Karpas-422 (cell line): ENCODE measurements around the gene TACO1. TPM values are rescaled to one million over a fixed set of nuclear protein-coding genes. Genes with fewer than 3 reads are reported as not detected.

Source experiments
- DNase-seq: peaks from one replicate; pipeline ENCODE4 v3.0.0-alpha.2; 2015
- H2AFZ ChIP-seq: fragments of 200-600 bp; sonication (generic); 2 replicates; pipeline ENCODE4 v1.6.1; 2014; ENCODE audit warnings: antibody characterized with exemption, low read length, mixed read lengths
- H3K27ac ChIP-seq: fragments of 200-600 bp; sonication (generic); 2 replicates; pipeline ENCODE4 v1.5.1; 2014; ENCODE audit warnings: mild to moderate bottlenecking, low read length, moderate library complexity
- H3K27me3 ChIP-seq: fragments of 200-600 bp; sonication (generic); 2 replicates; pipeline ENCODE4 v1.6.1; 2014; ENCODE audit warnings: low read length, mixed read lengths
- H3K36me3 ChIP-seq: fragments of 200-600 bp; sonication (generic); 2 replicates; pipeline ENCODE4 v1.6.1; 2014; ENCODE audit warnings: low read length, mixed read lengths; ENCODE audit not compliant: insufficient read depth
- H3K4me1 ChIP-seq: fragments of 200-600 bp; sonication (generic); 2 replicates; pipeline ENCODE4 v1.6.1; 2014; ENCODE audit warnings: mild to moderate bottlenecking, low read length, mixed read lengths
- H3K4me2 ChIP-seq: fragments of 200-600 bp; sonication (generic); 2 replicates; pipeline ENCODE4 v1.6.1; 2014; ENCODE audit warnings: low read length, low read depth, mild to moderate bottlenecking; ENCODE audit not compliant: poor library complexity, severe bottlenecking
- H3K4me3 ChIP-seq: fragments of 200-600 bp; sonication (generic); 2 replicates; pipeline ENCODE4 v1.5.1; 2014; ENCODE audit warnings: mild to moderate bottlenecking, antibody characterized with exemption, low read length, mixed read lengths
- H3K79me2 ChIP-seq: fragments of 200-600 bp; sonication (generic); 2 replicates; pipeline ENCODE4 v1.6.1; 2014; ENCODE audit warnings: mild to moderate bottlenecking, low read length, mixed read lengths
- H3K9ac ChIP-seq: fragments of 200-600 bp; sonication (generic); 2 replicates; pipeline ENCODE4 v1.6.0; 2014; ENCODE audit warnings: low read length
- H3K9me2 ChIP-seq: fragments of 200-600 bp; sonication (generic), shearing (Covaris generic); replicated peaks from 2 replicates; pipeline ENCODE4 v1.6.0; 2014; ENCODE audit warnings: mild to moderate bottlenecking, low read length, moderate library complexity; ENCODE audit not compliant: insufficient read depth
- H3K9me3 ChIP-seq: fragments of 300-700, 200-600 bp; sonication (generic); 2 replicates; pipeline ENCODE4 v1.6.1; 2014; ENCODE audit warnings: low read length, mixed read lengths
- H4K20me1 ChIP-seq: fragments of 200-600 bp; sonication (generic); 2 replicates; pipeline ENCODE4 v1.6.1; 2014; ENCODE audit warnings: mild to moderate bottlenecking, antibody characterized with exemption, low read length, low read depth; ENCODE audit not compliant: insufficient read depth
- total RNA-seq: library from RNA; depleted of rRNA; stranded (reverse); fragments of >200 nt; shearing (Covaris generic); gene quantifications from 2 replicates; pipeline ENCODE4 v1.2.3, GENCODE V29; 2014; ENCODE audit warnings: low replicate concordance

TACO1 gene
- total RNA-seq, 1 experiment from 2014 or later = 10.7 TPM

- Histone ChIP-seq H2AFZ (no peak overlapping the region), H3K4me1 (peaks cover 32% of the 10 kb centered on the region), H3K9me3 (no peaks in the 10 kb centered on the region), H3K9ac (peak overlapping the region; percentile 88), H3K27me3 (no peaks in the 10 kb centered on the region), H3K27ac (no peak overlapping the region), H3K36me3 (no peaks in the 10 kb centered on the region), H3K4me2 (peak overlapping the region; percentile 92), H3K9me2 (no peaks in the 10 kb centered on the region), H3K4me3 (peak overlapping the region; percentile 87), H3K79me2 (peaks cover 58% of the 10 kb centered on the region), H4K20me1 (peaks cover 11% of the 10 kb centered on the region; the same call in 1 of the 2 replicates)
- DNase-seq = no peak
Observed at GRCh38 chr17:63623786-63624530, 23.3 kb downstream of the TACO1 start.

DNA sequence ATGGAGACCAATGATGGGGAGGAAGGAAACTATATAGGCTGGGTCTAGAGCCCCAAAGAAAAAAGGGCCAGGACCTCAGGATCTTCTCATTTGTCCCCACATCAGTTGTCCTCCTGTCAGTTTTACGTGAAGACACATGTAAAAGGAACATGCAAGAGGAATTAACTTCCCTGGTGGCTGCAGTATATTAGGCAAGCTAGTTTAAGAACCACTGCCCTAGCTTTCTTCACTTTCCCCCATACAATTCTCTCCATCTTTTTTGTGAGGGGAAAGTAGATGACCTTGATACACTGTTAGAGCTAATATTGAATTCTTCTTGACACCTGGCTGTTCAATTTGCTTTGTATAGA, 23.8 kb downstream of the TACO1 start:
- H3K4me3 ChIP-seq = peak overlapping the region; percentile 87; the same call in 1 of the 2 replicates
- H3K9me3 ChIP-seq = no peaks in the 10 kb centered on the region
- H3K27ac ChIP-seq = no peak overlapping the region
- peak overlapping the region; percentile 88; the same call in 1 of the 2 replicates for H3K9ac ChIP-seq
- H3K4me1 ChIP-seq = peaks cover 32% of the 10 kb centered on the region
- peaks cover 11% of the 10 kb centered on the region; the same call in 1 of the 2 replicates for H4K20me1 ChIP-seq
- DNase-seq = no peak
- H2AFZ ChIP-seq = no peak overlapping the region
- no peaks in the 10 kb centered on the region for H3K36me3 ChIP-seq
- no peaks in the 10 kb centered on the region for H3K9me2 ChIP-seq
- peaks cover 63% of the 10 kb centered on the region for H3K79me2 ChIP-seq
- no peaks in the 10 kb centered on the region for H3K27me3 ChIP-seq
- peak overlapping the region; percentile 92 for H3K4me2 ChIP-seq

DNA sequence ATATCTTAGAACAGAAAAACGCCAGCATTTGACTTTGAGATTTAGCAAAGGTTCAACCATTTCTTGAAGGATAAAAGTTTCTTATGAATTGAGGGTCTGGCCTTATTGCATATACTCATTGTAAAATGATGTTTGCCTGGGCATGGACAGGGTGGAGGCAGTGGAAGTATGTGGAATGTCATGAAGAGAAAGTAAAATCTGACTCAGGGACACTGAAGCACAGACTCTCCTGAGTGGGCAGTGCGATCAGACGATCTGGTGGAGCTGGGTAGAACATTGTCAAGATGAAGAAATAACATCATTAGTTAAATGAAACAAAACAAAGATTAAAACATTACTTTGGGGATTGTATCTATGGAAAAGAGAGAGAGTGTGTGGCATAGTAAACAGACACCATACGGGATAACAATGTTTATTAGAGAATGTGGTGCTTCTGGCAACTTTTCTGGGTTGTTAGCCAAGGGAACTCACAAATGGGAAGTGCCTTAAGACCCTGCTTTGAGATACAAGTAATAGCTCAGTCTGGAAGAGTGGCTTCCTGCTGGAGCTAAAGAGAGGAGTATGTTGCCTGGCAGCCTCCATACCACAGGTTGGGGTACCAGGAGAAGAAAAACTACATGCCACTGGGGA, 26.0 kb downstream of the TACO1 start:
- Histone ChIP-seq H4K20me1 (peaks cover 11% of the 10 kb centered on the region; the same call in 1 of the 2 replicates), H3K27me3 (no peaks in the 10 kb centered on the region), H3K4me2 (no peak overlapping the region), H3K9ac (no peak overlapping the region), H3K27ac (no peak overlapping the region), H3K79me2 (peaks cover 82% of the 10 kb centered on the region), H3K36me3 (no peaks in the 10 kb centered on the region), H3K4me1 (peaks cover 25% of the 10 kb centered on the region), H3K4me3 (no peak overlapping the region), H2AFZ (no peak overlapping the region), H3K9me3 (no peaks in the 10 kb centered on the region), H3K9me2 (no peaks in the 10 kb centered on the region)
- no peak for DNase-seq

- H3K79me2 ChIP-seq = peaks cover 70% of the 10 kb centered on the region
- no peak overlapping the region for H3K27ac ChIP-seq
- no peak overlapping the region for H3K9ac ChIP-seq
- H4K20me1 ChIP-seq = no peaks in the 10 kb centered on the region
- no peak overlapping the region for H3K4me3 ChIP-seq
- H3K27me3 ChIP-seq = no peaks in the 10 kb centered on the region
- H3K9me2 ChIP-seq = no peaks in the 10 kb centered on the region
- peaks cover 10% of the 10 kb centered on the region for H3K4me1 ChIP-seq
- no peak for DNase-seq
- H3K36me3 ChIP-seq = no peaks in the 10 kb centered on the region
- no peaks in the 10 kb centered on the region for H3K9me3 ChIP-seq
- no peak overlapping the region for H2AFZ ChIP-seq
- H3K4me2 ChIP-seq = no peak overlapping the region
Observed at GRCh38 chr17:63629627-63630026, 28.9 kb downstream of the TACO1 start.

DNA sequence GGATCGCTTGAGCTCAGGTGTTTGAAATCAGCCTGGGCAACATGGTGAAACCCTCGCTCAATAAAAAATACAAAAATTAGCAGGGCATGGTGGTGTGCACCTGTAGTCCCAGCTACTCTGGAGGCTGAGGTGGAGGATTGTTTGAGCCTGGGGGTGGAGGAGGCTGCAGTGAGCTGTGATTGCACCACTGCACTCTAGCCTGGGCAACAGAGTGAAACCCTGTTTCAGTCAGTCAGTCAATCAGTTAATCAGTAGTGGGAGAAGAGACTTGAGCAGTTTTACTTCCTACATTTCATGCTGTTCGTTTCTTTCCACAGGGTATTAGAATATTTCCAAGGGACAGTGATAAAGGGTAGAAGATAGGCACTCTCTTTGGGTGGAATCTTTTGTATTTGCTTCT, 30.4 kb downstream of the TACO1 start:
- Histone ChIP-seq H3K4me2 (no peak overlapping the region), H4K20me1 (no peaks in the 10 kb centered on the region), H3K9me2 (no peaks in the 10 kb centered on the region), H3K79me2 (peaks cover 56% of the 10 kb centered on the region), H3K27ac (no peak overlapping the region), H2AFZ (no peak overlapping the region), H3K4me3 (no peak overlapping the region), H3K36me3 (peaks cover 5% of the 10 kb centered on the region; the same call in 1 of the 2 replicates), H3K4me1 (peaks cover 9% of the 10 kb centered on the region), H3K9ac (no peak overlapping the region), H3K9me3 (no peaks in the 10 kb centered on the region), H3K27me3 (no peaks in the 10 kb centered on the region)
- no peak for DNase-seq

DNA sequence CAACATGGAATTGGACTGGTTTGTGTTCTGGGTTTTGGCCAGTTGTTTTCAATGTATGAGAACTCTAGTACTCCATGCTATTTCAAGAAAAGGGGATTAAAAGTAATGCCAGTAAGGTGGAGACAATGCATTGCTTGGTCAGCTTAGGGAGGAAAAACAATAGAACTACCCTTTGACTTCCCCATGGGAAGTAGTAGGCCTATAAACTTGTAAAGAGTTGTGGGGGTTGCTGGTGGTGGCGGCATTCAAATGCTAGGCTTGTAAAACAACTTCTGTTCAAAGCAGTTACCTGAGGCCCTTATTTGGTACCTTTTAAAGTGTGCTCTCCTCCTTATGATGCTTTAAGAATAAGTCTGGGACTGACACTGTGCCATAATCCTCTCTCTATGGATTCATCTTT, 30.9 kb downstream of the TACO1 start:
- DNase-seq = no peak
- peaks cover 50% of the 10 kb centered on the region for H3K79me2 ChIP-seq
- H3K9me3 ChIP-seq = no peaks in the 10 kb centered on the region
- no peak overlapping the region for H2AFZ ChIP-seq
- H3K36me3 ChIP-seq = peaks cover 5% of the 10 kb centered on the region; the same call in 1 of the 2 replicates
- no peak overlapping the region for H3K27ac ChIP-seq
- no peaks in the 10 kb centered on the region for H3K27me3 ChIP-seq
- no peaks in the 10 kb centered on the region for H4K20me1 ChIP-seq
- H3K4me3 ChIP-seq = no peak overlapping the region
- H3K4me2 ChIP-seq = no peak overlapping the region
- peaks cover 9% of the 10 kb centered on the region for H3K4me1 ChIP-seq
- no peak overlapping the region for H3K9ac ChIP-seq
- H3K9me2 ChIP-seq = no peaks in the 10 kb centered on the region

- DNase-seq = no peak
- H3K27ac ChIP-seq = no peak overlapping the region
- H2AFZ ChIP-seq = no peak overlapping the region
- H3K79me2 ChIP-seq = peaks cover 32% of the 10 kb centered on the region
- H3K9me3 ChIP-seq = no peaks in the 10 kb centered on the region
- no peaks in the 10 kb centered on the region for H4K20me1 ChIP-seq
- H3K27me3 ChIP-seq = no peaks in the 10 kb centered on the region
- H3K4me1 ChIP-seq = peaks cover 9% of the 10 kb centered on the region
- no peak overlapping the region for H3K4me3 ChIP-seq
- no peak overlapping the region for H3K9ac ChIP-seq
- no peaks in the 10 kb centered on the region for H3K9me2 ChIP-seq
- H3K36me3 ChIP-seq = peaks cover 5% of the 10 kb centered on the region; the same call in 1 of the 2 replicates
- no peak overlapping the region for H3K4me2 ChIP-seq
Observed at GRCh38 chr17:63633742-63634141, 33.0 kb downstream of the TACO1 start.

- DNase-seq = no peak
- Histone ChIP-seq H4K20me1 (no peaks in the 10 kb centered on the region), H3K9me2 (no peaks in the 10 kb centered on the region), H3K27me3 (no peaks in the 10 kb centered on the region), H3K36me3 (peaks cover 5% of the 10 kb centered on the region; the same call in 1 of the 2 replicates), H3K79me2 (peaks cover 28% of the 10 kb centered on the region), H3K9me3 (no peaks in the 10 kb centered on the region), H3K4me3 (no peak overlapping the region), H2AFZ (no peak overlapping the region), H3K9ac (no peak overlapping the region), H3K27ac (no peak overlapping the region), H3K4me1 (peaks cover 9% of the 10 kb centered on the region), H3K4me2 (no peak overlapping the region)
Observed at GRCh38 chr17:63634163-63634562, 33.5 kb downstream of the TACO1 start.
